HEK293 (cell line): ENCODE measurements around the gene TPST1.
"Not testable (repeated sequence)": the region's sequence is repeated elsewhere in the genome, so short reads cannot be mapped to it uniquely, and the experiment has no call there.

Experiments used
- CTCF ChIA-PET: fragments of 350-600 bp; formaldehyde crosslinking; extraction: SDS; loops from one replicate; lab custom pipeline; 2021; ENCODE audit warnings: antibody characterized with exemption; lab: Yijun Ruan, JAX
- POLR2A ChIA-PET: fragments of 300-600 bp; formaldehyde crosslinking; extraction: SDS; loops from one replicate; lab custom pipeline; 2020; ENCODE audit warnings: antibody characterized with exemption, inconsistent platforms; lab: Yijun Ruan, JAX
- H3K27ac ChIP-seq: fragments of 200-500 bp; sonication (Bioruptor generic); 2 replicates; pipeline ENCODE4 v1.5.1; 2014; ENCODE audit warnings: low read depth, low read length, control low read depth, inconsistent platforms; ENCODE audit errors: extremely low read depth
- H3K36me3 ChIP-seq, 2 experiments: fragments of 200-500 bp in 1 of 2; sonication (Bioruptor generic) in 1 of 2; 1 replicate in 1 of 2; 2 replicates in 1 of 2; pipeline ENCODE4 v1.5.1; 2014 to 2017; ENCODE audit warnings: inconsistent platforms in 2 of 2, low read length in 2 of 2; ENCODE audit not compliant: control insufficient read depth in 2 of 2, insufficient read depth in 1 of 2
- H3K4me1 ChIP-seq: fragments of 200-500 bp; sonication (Bioruptor generic); 2 replicates; pipeline ENCODE4 v1.5.1; 2014; ENCODE audit warnings: mild to moderate bottlenecking, low read length, inconsistent platforms; ENCODE audit not compliant: control insufficient read depth, insufficient read depth
- H3K4me3 ChIP-seq: 2 replicates; pipeline ENCODE4 v1.5.1; 2011; ENCODE audit warnings: low read depth, mild to moderate bottlenecking, control low read depth, low read length, moderate library complexity
- H3K9me3 ChIP-seq: fragments of 200-500 bp; sonication (Bioruptor generic); 2 replicates; pipeline ENCODE4 v1.5.1; 2014; ENCODE audit warnings: low read depth, low read length, inconsistent platforms; ENCODE audit not compliant: control insufficient read depth, insufficient read depth
- BCL11A ChIP-seq: fragments of 450-650 bp; formaldehyde crosslinking; IDR thresholded peaks from 2 replicates; pipeline ENCODE4 v1.5.1; 2016; ENCODE audit warnings: low read depth, missing biosample characterization, missing genetic modification characterization
- BCL11B ChIP-seq: fragments of 450-650 bp; formaldehyde crosslinking; IDR thresholded peaks from 2 replicates; pipeline ENCODE4 v1.5.1; 2016; ENCODE audit warnings: low read depth, missing biosample characterization, missing genetic modification characterization
- FEZF1 ChIP-seq: fragments of 450-650 bp; formaldehyde crosslinking; IDR thresholded peaks from 2 replicates; pipeline ENCODE4 v1.5.1; 2016; ENCODE audit warnings: missing biosample characterization, missing genetic modification characterization
- REPIN1 ChIP-seq: fragments of 450-650 bp; formaldehyde crosslinking; IDR thresholded peaks from 2 replicates; pipeline ENCODE4 v1.5.1; 2017; ENCODE audit warnings: missing biosample characterization, missing genetic modification characterization, low read depth
- ZNF157 ChIP-seq: fragments of 450-650 bp; formaldehyde crosslinking; IDR thresholded peaks from 2 replicates; pipeline ENCODE4 v1.5.1; 2016; ENCODE audit warnings: missing biosample characterization, missing genetic modification characterization
- ZNF2 ChIP-seq: fragments of 450-650 bp; formaldehyde crosslinking; IDR thresholded peaks from 2 replicates; pipeline ENCODE4 v1.5.1; 2016; ENCODE audit warnings: missing biosample characterization, missing genetic modification characterization
- ZNF223 ChIP-seq: fragments of 450-650 bp; formaldehyde crosslinking; IDR thresholded peaks from 2 replicates; pipeline ENCODE4 v1.5.1; 2016; ENCODE audit warnings: missing biosample characterization, missing genetic modification characterization
- ZNF510 ChIP-seq: fragments of 450-650 bp; formaldehyde crosslinking; IDR thresholded peaks from 2 replicates; pipeline ENCODE4 v1.5.1; 2018; ENCODE audit warnings: mild to moderate bottlenecking, missing genetic modification characterization, missing biosample characterization; ENCODE audit not compliant: insufficient replicate concordance
- ZNF514 ChIP-seq: fragments of 450-650 bp; formaldehyde crosslinking; IDR thresholded peaks from 2 replicates; pipeline ENCODE4 v1.5.1; 2016; ENCODE audit warnings: missing biosample characterization, missing genetic modification characterization
- ZNF664 ChIP-seq: fragments of 450-650 bp; formaldehyde crosslinking; IDR thresholded peaks from 2 replicates; pipeline ENCODE4 v1.5.1; 2016; ENCODE audit warnings: missing biosample characterization, missing genetic modification characterization
- TF ChIP-seq, protein P1 (sequence below): fragments of 450-650 bp; formaldehyde crosslinking; IDR thresholded peaks from 2 replicates; pipeline ENCODE4 v1.5.0; 2017; ENCODE audit warnings: missing biosample characterization, missing genetic modification characterization, borderline replicate concordance
- TF ChIP-seq, protein P2 (sequence below): fragments of 450-650 bp; formaldehyde crosslinking; IDR thresholded peaks from 2 replicates; pipeline ENCODE4 v1.5.1; 2016; ENCODE audit warnings: missing biosample characterization, missing genetic modification characterization
- TF ChIP-seq, protein P3 (sequence below): fragments of 450-650 bp; formaldehyde crosslinking; IDR thresholded peaks from 2 replicates; pipeline ENCODE4 v1.5.1; 2016; ENCODE audit warnings: missing biosample characterization, missing genetic modification characterization

Gene TPST1

DNA sequence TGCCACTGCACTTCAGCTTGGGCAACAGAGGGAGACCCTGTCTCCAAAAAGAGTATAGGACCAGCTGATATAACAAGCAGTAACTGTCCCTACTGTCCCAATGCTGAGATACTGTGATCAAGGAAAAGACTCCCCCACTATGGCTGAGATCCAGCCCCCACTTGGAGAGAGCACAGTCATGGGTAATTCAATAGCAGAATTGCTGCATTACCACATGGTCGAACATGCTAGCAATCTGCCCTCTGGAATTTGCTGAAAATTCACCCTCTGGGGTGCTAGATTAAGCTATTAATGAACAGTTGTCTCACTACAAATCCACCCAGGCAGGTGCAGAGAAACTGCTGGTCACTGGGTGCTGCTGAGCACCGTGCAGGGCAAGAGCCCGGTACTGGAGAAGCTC lies 196.8 kb downstream of the TPST1 start:
- H3K36me3 ChIP-seq, H3K27ac ChIP-seq, H3K4me1 ChIP-seq, POLR2A ChIA-PET, H3K4me3 ChIP-seq, H3K9me3 ChIP-seq: not testable (repeated sequence)
- CTCF ChIA-PET, result interaction anchor here (0.6 kb wide), 1 partner anchor 15 kb away, joined by 5 read pairs; no protein-coding TSS in a partner anchor

DNA sequence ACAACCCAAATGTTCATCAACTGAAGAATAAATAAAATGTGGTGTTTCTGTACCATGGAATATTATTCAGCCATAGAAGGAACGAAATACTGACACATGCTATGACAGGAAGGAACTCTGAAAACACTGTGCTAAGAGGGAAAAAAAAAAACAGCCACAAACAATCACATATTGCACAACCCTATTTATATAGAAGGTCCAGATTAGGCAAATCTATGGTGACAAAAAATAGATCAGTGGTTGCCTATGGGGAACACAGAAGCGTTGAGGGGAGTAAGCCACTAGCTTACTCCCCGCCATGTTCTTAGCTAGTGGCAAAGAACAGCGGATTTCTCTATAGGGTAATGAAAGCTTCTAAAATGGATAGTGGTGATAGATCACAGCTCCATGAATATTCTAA lies 198.4 kb downstream of the TPST1 start:
- Histone ChIP-seq H3K27ac (no peak overlapping the region), H3K4me3 (no peak overlapping the region), H3K4me1 (no peaks in the 10 kb centered on the region), H3K36me3 (no peaks in the 10 kb centered on the region; a peak in 1 of 3 replicates), H3K9me3 (no peaks in the 10 kb centered on the region)
- CTCF ChIA-PET, result interaction anchor here (0.6 kb wide), 1 partner anchor 56 kb away, joined by 4 read pairs; no protein-coding TSS in a partner anchor
- POLR2A ChIA-PET, result no interaction called here
- no peak for TF ChIP-seq ZNF510 (tag by site-specific recombination)
- no peak for TF ChIP-seq ZNF223 (tag by site-specific recombination)
- no peak for TF ChIP-seq ZNF157 (tag by site-specific recombination)
- TF ChIP-seq BCL11B (tag by site-specific recombination), result no peak
- TF ChIP-seq ZNF664 (tag by site-specific recombination), result no peak
- TF ChIP-seq ZNF514 (tag by site-specific recombination), result no peak

DNA sequence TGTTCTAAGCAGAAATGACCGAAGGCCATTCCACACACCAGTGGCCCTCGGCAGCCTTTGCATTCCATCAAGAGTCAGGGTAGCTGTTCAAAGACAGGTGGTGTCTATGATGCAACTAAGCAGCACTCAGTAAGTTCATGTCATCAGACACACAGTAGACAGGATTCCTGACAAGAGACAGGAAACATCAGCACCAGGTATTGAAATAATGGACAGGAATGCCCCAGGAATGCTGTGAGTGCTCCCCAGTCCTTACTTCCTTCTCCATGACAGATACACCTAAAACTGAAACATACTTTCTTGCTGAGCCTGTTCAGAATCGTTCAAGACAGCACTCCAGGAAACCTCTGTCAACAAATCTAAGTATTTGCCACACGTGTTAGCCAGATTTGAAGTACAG lies 204.4 kb downstream of the TPST1 start:
- POLR2A ChIA-PET, result no interaction called here
- Histone ChIP-seq H3K4me3 (no peak overlapping the region), H3K27ac (no peak overlapping the region), H3K9me3 (no peaks in the 10 kb centered on the region), H3K36me3 (no peaks in the 10 kb centered on the region; a peak in 1 of 3 replicates), H3K4me1 (no peaks in the 10 kb centered on the region)
- TF ChIP-seq, protein P1, sequence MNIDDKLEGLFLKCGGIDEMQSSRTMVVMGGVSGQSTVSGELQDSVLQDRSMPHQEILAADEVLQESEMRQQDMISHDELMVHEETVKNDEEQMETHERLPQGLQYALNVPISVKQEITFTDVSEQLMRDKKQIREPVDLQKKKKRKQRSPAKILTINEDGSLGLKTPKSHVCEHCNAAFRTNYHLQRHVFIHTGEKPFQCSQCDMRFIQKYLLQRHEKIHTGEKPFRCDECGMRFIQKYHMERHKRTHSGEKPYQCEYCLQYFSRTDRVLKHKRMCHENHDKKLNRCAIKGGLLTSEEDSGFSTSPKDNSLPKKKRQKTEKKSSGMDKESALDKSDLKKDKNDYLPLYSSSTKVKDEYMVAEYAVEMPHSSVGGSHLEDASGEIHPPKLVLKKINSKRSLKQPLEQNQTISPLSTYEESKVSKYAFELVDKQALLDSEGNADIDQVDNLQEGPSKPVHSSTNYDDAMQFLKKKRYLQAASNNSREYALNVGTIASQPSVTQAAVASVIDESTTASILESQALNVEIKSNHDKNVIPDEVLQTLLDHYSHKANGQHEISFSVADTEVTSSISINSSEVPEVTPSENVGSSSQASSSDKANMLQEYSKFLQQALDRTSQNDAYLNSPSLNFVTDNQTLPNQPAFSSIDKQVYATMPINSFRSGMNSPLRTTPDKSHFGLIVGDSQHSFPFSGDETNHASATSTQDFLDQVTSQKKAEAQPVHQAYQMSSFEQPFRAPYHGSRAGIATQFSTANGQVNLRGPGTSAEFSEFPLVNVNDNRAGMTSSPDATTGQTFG, result no peak
- TF ChIP-seq REPIN1 (tag by site-specific recombination), result no peak
- TF ChIP-seq, protein P2, sequence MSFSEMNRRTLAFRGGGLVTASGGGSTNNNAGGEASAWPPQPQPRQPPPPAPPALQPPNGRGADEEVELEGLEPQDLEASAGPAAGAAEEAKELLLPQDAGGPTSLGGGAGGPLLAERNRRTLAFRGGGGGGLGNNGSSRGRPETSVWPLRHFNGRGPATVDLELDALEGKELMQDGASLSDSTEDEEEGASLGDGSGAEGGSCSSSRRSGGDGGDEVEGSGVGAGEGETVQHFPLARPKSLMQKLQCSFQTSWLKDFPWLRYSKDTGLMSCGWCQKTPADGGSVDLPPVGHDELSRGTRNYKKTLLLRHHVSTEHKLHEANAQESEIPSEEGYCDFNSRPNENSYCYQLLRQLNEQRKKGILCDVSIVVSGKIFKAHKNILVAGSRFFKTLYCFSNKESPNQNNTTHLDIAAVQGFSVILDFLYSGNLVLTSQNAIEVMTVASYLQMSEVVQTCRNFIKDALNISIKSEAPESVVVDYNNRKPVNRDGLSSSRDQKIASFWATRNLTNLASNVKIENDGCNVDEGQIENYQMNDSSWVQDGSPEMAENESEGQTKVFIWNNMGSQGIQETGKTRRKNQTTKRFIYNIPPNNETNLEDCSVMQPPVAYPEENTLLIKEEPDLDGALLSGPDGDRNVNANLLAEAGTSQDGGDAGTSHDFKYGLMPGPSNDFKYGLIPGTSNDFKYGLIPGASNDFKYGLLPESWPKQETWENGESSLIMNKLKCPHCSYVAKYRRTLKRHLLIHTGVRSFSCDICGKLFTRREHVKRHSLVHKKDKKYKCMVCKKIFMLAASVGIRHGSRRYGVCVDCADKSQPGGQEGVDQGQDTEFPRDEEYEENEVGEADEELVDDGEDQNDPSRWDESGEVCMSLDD (tag by site-specific recombination), result no peak
- TF ChIP-seq BCL11A (tag by site-specific recombination), result no peak
- TF ChIP-seq, protein P3, sequence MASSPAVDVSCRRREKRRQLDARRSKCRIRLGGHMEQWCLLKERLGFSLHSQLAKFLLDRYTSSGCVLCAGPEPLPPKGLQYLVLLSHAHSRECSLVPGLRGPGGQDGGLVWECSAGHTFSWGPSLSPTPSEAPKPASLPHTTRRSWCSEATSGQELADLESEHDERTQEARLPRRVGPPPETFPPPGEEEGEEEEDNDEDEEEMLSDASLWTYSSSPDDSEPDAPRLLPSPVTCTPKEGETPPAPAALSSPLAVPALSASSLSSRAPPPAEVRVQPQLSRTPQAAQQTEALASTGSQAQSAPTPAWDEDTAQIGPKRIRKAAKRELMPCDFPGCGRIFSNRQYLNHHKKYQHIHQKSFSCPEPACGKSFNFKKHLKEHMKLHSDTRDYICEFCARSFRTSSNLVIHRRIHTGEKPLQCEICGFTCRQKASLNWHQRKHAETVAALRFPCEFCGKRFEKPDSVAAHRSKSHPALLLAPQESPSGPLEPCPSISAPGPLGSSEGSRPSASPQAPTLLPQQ, result no peak
- no peak for TF ChIP-seq FEZF1 (tag by site-specific recombination)
- TF ChIP-seq ZNF2 (tag by site-specific recombination), result no peak
- CTCF ChIA-PET, result no interaction called here
